Spleen (tissue), 11 donors: Measurements from ENCODE around the gene SUMO4. TPM values are rescaled to one million over a fixed set of nuclear protein-coding genes. Genes with fewer than 3 reads are reported as not detected.

Experiments used
- DNase-seq: peaks from one replicate; pipeline ENCODE4 v3.0.0-alpha.2; 2020
- H3K27ac ChIP-seq, 8 donors: fragments of 200-600 bp; sonication (generic) in 7 of 8; 1 replicate in 4 of 8; 2 replicates in 4 of 8; pipeline versions ENCODE4 v1.5.0 to v1.8.0; 2016 to 2021; ENCODE audit warnings: inconsistent platforms in 4 of 8, mild to moderate bottlenecking in 4 of 8, moderate library complexity in 1 of 8
- H3K27me3 ChIP-seq, 7 donors: fragments of 200-600 bp; sonication (generic) in 6 of 7; replicated peaks in 1 of 7; 1 replicate in 4 of 7; 2 replicates in 3 of 7; pipeline versions ENCODE4 v1.5.0 to v1.8.0; 2016 to 2021; ENCODE audit warnings: inconsistent platforms in 3 of 7, mild to moderate bottlenecking in 1 of 7
- H3K36me3 ChIP-seq, 6 donors: fragments of 200-600 bp; sonication (generic) in 5 of 6; 1 replicate in 4 of 6; 2 replicates in 2 of 6; pipeline versions ENCODE4 v1.5.0 to v1.8.0; 2016 to 2021; ENCODE audit warnings: inconsistent platforms in 2 of 6
- H3K4me1 ChIP-seq, 6 donors: fragments of 200-600 bp; sonication (generic) in 5 of 6; 1 replicate in 3 of 6; 2 replicates in 3 of 6; pipeline versions ENCODE4 v1.5.0 to v1.8.0; 2016 to 2021; ENCODE audit warnings: inconsistent platforms in 3 of 6
- H3K4me3 ChIP-seq, 8 donors: fragments of 200-600 bp; sonication (generic) in 7 of 8; 1 replicate in 4 of 8; 2 replicates in 4 of 8; pipeline versions ENCODE4 v1.5.0 to v1.8.0; 2016 to 2021; ENCODE audit warnings: inconsistent platforms in 4 of 8, mild to moderate bottlenecking in 4 of 8, moderate library complexity in 2 of 8
- H3K9me3 ChIP-seq, 8 donors: fragments of 200-600 bp; sonication (generic) in 7 of 8; 1 replicate in 4 of 8; 2 replicates in 4 of 8; pipeline versions ENCODE4 v1.5.0 to v1.8.0; 2016 to 2021; ENCODE audit warnings: inconsistent platforms in 4 of 8
- CTCF ChIP-seq, 11 experiments: fragments of 200-600 bp in 7 of 11; fragments of 450-650 bp in 4 of 11; sonication (generic) in 4 of 11; IDR thresholded peaks in 8 of 11; conservative IDR thresholded peaks in 3 of 11; 1 replicate in 7 of 11; 2 replicates in 4 of 11; pipeline versions ENCODE4 v1.4.0 to v1.8.0; 2016 to 2021; ENCODE audit warnings: antibody characterized with exemption in 11 of 11, inconsistent platforms in 4 of 11, mild to moderate bottlenecking in 1 of 11
- POLR2A ChIP-seq, 3 donors: fragments of 450-650 bp; IDR thresholded peaks; one replicate each; pipeline ENCODE4 v1.5.1; 2017; ENCODE audit warnings: antibody characterized with exemption in 3 of 3, mild to moderate bottlenecking in 1 of 3
- POLR2AphosphoS5 ChIP-seq, 3 donors: sonication (generic); formaldehyde crosslinking; IDR thresholded peaks; one replicate each; pipeline ENCODE4 v1.5.1; 2017; ENCODE audit warnings: antibody characterized with exemption in 3 of 3
- WGBS, 5 donors: extraction: QIAGEN DNeasy Blood & Tissue Kit in 3 of 5; methylation state at CpG; one replicate each; pipeline versions ENCODE4 v1.1.5 to v1.1.7; 2013 to 2018; 5-methylcytosine and 5-hydroxymethylcytosine counted together
- intact Hi-C: fragments of 100-400 bp; cut with DNase I; formaldehyde crosslinking; loops from one replicate; pipeline ENCODE4 v1.15.0; 2023; ENCODE audit warnings: low total_unique reads
- polyA plus RNA-seq, 3 donors: library from polyadenylated mRNA; stranded (reverse); fragments of 200-250 nt; gene quantifications; one replicate each; pipeline ENCODE4 v1.2.1, GENCODE V29; 2013
- total RNA-seq, 7 donors: library from RNA; depleted of rRNA in 3 of 7; stranded (reverse); fragments of >200 nt in 3 of 7; fragmentation: NEBNext Ultra II Directional in 4 of 7; extraction: Animal tissue kit (Norgen Biotek cat#: 25700) in 4 of 7; gene quantifications; one replicate each; pipeline versions ENCODE4 v1.1.0 to v1.2.1, GENCODE V29; 2016 to 2021
- donor health status: healthy with polysubstance abuse.
- donor health status: DM: no; HTN: no; CAD: no; lungs with moderate emphysema.
- donor health status: DM: no; HTN: no; CAD: no.
- donor health status: Bipolar disorder and iron deficiency.
- donor health status: healthy.
- donor health status: DM: no; HTN: no; CAD: no.
- donor health status: DM: yes; HTN: yes; CAD: no.

SUMO4 gene
- total and polyA plus RNA-seq, 10 donors = 0.16 to 19.7 (median 6.3) TPM; not detected in 2

- Histone ChIP-seq H3K36me3 (no peaks in the 10 kb centered on the region), H3K27me3 (no peaks in the 10 kb centered on the region), H3K4me3 (no peak overlapping the region), H3K9me3 (no peaks in the 10 kb centered on the region), H3K27ac (peak overlapping the region in 1 of 8 donors; percentile 3), H3K4me1 (no peaks in the 10 kb centered on the region)
- 80 to 86% (median 84%) methylated on average over 7 of the region's 7 CpGs for WGBS, 5 donors
- no peak for DNase-seq
- intact Hi-C loops = no loop called here
- TF ChIP-seq CTCF (IDR thresholded peaks at IDR 0.05 in 8 of 11, conservative IDR thresholded peaks at IDR 0.05 in 3 of 11) (no peak), POLR2AphosphoS5 (IDR thresholded peaks at IDR 0.05) (no peak), POLR2A (IDR thresholded peaks at IDR 0.05) (no peak)
Observed at GRCh38 chr6:149423964-149424440, 23.9 kb downstream of the SUMO4 start.

GRCh38 chr6:149425224-149425623 lies 25.2 kb downstream of the SUMO4 start:
- Histone ChIP-seq H3K36me3 (no peaks in the 10 kb centered on the region), H3K27ac (no peak overlapping the region), H3K4me3 (no peak overlapping the region), H3K9me3 (no peaks in the 10 kb centered on the region), H3K4me1 (no peaks in the 10 kb centered on the region), H3K27me3 (no peaks in the 10 kb centered on the region)
- DNase-seq = no peak
- TF ChIP-seq POLR2AphosphoS5 (IDR thresholded peaks at IDR 0.05) (no peak), CTCF (IDR thresholded peaks at IDR 0.05 in 8 of 11, conservative IDR thresholded peaks at IDR 0.05 in 3 of 11) (no peak), POLR2A (IDR thresholded peaks at IDR 0.05) (no peak)
- 74 to 97% (median 86%) methylated on average over 7 to 8 of the region's 8 CpGs for WGBS, 5 donors
- intact Hi-C loops = no loop called here

GRCh38 chr6:149425754-149426153 lies 25.7 kb downstream of the SUMO4 start:
- Histone ChIP-seq H3K36me3 (no peaks in the 10 kb centered on the region), H3K4me3 (no peak overlapping the region), H3K27me3 (no peaks in the 10 kb centered on the region), H3K4me1 (no peaks in the 10 kb centered on the region), H3K9me3 (no peaks in the 10 kb centered on the region), H3K27ac (no peak overlapping the region)
- WGBS, 5 donors = 86 to 96% (median 94%) methylated on average over 3 to 5 of the region's 5 CpGs
- intact Hi-C loops = no loop called here
- TF ChIP-seq CTCF (IDR thresholded peaks at IDR 0.05 in 8 of 11, conservative IDR thresholded peaks at IDR 0.05 in 3 of 11) = no peak
- no peak for TF ChIP-seq POLR2A (IDR thresholded peaks at IDR 0.05)
- no peak for TF ChIP-seq POLR2AphosphoS5 (IDR thresholded peaks at IDR 0.05)
- no peak for DNase-seq

- H3K27me3 ChIP-seq = no peaks in the 10 kb centered on the region
- intact Hi-C loops = no loop called here
- no peaks in the 10 kb centered on the region for H3K36me3 ChIP-seq
- no peak for DNase-seq
- no peak overlapping the region for H3K27ac ChIP-seq
- peaks cover 0 to 11% (median 4%) of the 10 kb centered on the region in 6 donors for H3K4me1 ChIP-seq
- 90 to 98% (median 93%) methylated on average over 3 to 4 of the region's 4 CpGs for WGBS, 5 donors
- no peaks in the 10 kb centered on the region for H3K9me3 ChIP-seq
- TF ChIP-seq CTCF (IDR thresholded peaks at IDR 0.05 in 8 of 11, conservative IDR thresholded peaks at IDR 0.05 in 3 of 11) (no peak), POLR2AphosphoS5 (IDR thresholded peaks at IDR 0.05) (no peak), POLR2A (IDR thresholded peaks at IDR 0.05) (no peak)
- no peak overlapping the region for H3K4me3 ChIP-seq
Observed at GRCh38 chr6:149428606-149429005, 28.5 kb downstream of the SUMO4 start.
